K562 (cell line): ENCODE results near the gene AMMECR1. TPM values are rescaled to one million over a fixed set of nuclear protein-coding genes. Genes with fewer than 3 reads are reported as not detected.

Experiments used
- AFF4 ChIP-seq: sonication (generic); formaldehyde crosslinking; IDR thresholded peaks from 2 replicates; pipeline ENCODE4 v1.8.0; 2023; ENCODE audit warnings: mild to moderate bottlenecking, missing genetic modification reagents
- CREM ChIP-seq: IDR thresholded peaks from 2 replicates; pipeline ENCODE4 v1.6.1; 2014; ENCODE audit warnings: antibody characterized with exemption, low read depth
- DPF2 ChIP-seq: fragments of 450-650 bp; IDR thresholded peaks from 2 replicates; pipeline ENCODE4 v1.6.1; 2016
- E2F6 ChIP-seq, 2 experiments: IDR thresholded peaks; 2 replicates each; pipeline ENCODE4 v1.6.1; 2011; ENCODE audit warnings: borderline replicate concordance in 1 of 2, control low read depth in 1 of 2, low read depth in 1 of 2, low read length in 1 of 2, mild to moderate bottlenecking in 1 of 2, mixed read lengths in 1 of 2, moderate library complexity in 1 of 2; ENCODE audit not compliant: insufficient read depth in 1 of 2, insufficient read length in 1 of 2, poor library complexity in 1 of 2, severe bottlenecking in 1 of 2; ENCODE audit errors: extremely low read depth in 1 of 2
- FOXK2 ChIP-seq, 2 experiments: fragments of 450-650 bp; IDR thresholded peaks in 1 of 2; conservative IDR thresholded peaks in 1 of 2; 2 replicates each; pipeline ENCODE4 v1.6.1; 2016; ENCODE audit warnings: low read depth in 2 of 2, mild to moderate bottlenecking in 1 of 2
- GATAD2B ChIP-seq: fragments of 450-650 bp; IDR thresholded peaks from 2 replicates; pipeline ENCODE4 v1.6.1; 2017; ENCODE audit warnings: mild to moderate bottlenecking, borderline replicate concordance
- MYBL2 ChIP-seq, 2 experiments: fragments of 450-650 bp in 1 of 2; sonication (generic) in 1 of 2; formaldehyde crosslinking in 1 of 2; IDR thresholded peaks; 2 replicates each; pipeline versions ENCODE4 v1.6.1 to v1.8.1; 2017 to 2022; ENCODE audit warnings: borderline replicate concordance in 1 of 2, inconsistent platforms in 1 of 2, low read depth in 1 of 2, mild to moderate bottlenecking in 1 of 2, missing genetic modification reagents in 1 of 2, moderate library complexity in 1 of 2
- NUFIP1 ChIP-seq: fragments of 450-650 bp; IDR thresholded peaks from 2 replicates; pipeline ENCODE4 v1.6.1; 2018; ENCODE audit not compliant: partially characterized antibody
- RFX7 ChIP-seq: fragments of 250-450 bp; sonication (Bioruptor Pico); IDR thresholded peaks from 2 replicates; pipeline ENCODE4 v1.5.1; 2021; ENCODE audit warnings: mild to moderate bottlenecking
- SMARCA5 ChIP-seq: fragments of 450-650 bp; IDR thresholded peaks from 2 replicates; pipeline ENCODE4 v1.6.1; 2016
- TCF15 ChIP-seq: fragments of 250-450 bp; sonication (Bioruptor Pico); IDR thresholded peaks from 2 replicates; pipeline ENCODE4 v1.8.0; 2022; ENCODE audit warnings: moderate library complexity, mild to moderate bottlenecking, inconsistent platforms
- TGIF2 ChIP-seq: sonication (generic); formaldehyde crosslinking; IDR thresholded peaks from 2 replicates; pipeline ENCODE4 v1.8.1; 2022; ENCODE audit warnings: mild to moderate bottlenecking, missing genetic modification reagents, moderate library complexity
- ZNF133 ChIP-seq: fragments of 250-450 bp; sonication (Bioruptor Pico); IDR thresholded peaks from 2 replicates; pipeline ENCODE4 v1.4.0; 2020; ENCODE audit warnings: mild to moderate bottlenecking
- ZNF589 ChIP-seq: fragments of 200-800 bp; sonication (Bioruptor generic); IDR thresholded peaks from 2 replicates; pipeline ENCODE4 v1.6.1; 2016; ENCODE audit warnings: low read depth, missing genetic modification characterization, missing compliant biosample characterization
- ZNF830 ChIP-seq: fragments of 250-450 bp; sonication (Bioruptor Pico); IDR thresholded peaks from 2 replicates; pipeline ENCODE4 v1.5.0; 2021; ENCODE audit warnings: mild to moderate bottlenecking
- polyA plus RNA-seq, 8 experiments: library from polyadenylated mRNA; depleted of rRNA in 4 of 8; stranded (reverse) in 5 of 8; unstranded in 3 of 8; fragments of >200 nt; fragmentation: Nextera tagmentation in 2 of 8; fragmentation: Illumina TruSeq in 1 of 8; extraction: Ambion mirVana in 2 of 8; extraction: Trizol in 1 of 8; gene quantifications; 2 replicates each; pipeline versions ENCODE4 v1.2.1 to v1.2.3, GENCODE V29; 2011 to 2014; ENCODE audit warnings: inconsistent platforms in 1 of 8, missing spikeins in 1 of 8
- total RNA-seq, 7 experiments: library from RNA; depleted of rRNA in 6 of 7; stranded (reverse); fragments of >200 nt in 6 of 7; fragmentation: Illumina TruSeq in 2 of 7; extraction: Trizol in 2 of 7; gene quantifications; 2 replicates each; pipeline versions ENCODE4 v1.2.1 to v1.2.3, GENCODE V29; 2011 to 2021; ENCODE audit warnings: low replicate concordance in 1 of 7
- TF ChIP-seq, protein P1 (sequence below), 2 experiments: fragments of 200-800 bp in 1 of 2; sonication (Bioruptor generic) in 1 of 2; sonication (generic) in 1 of 2; formaldehyde crosslinking in 1 of 2; IDR thresholded peaks in 1 of 2; conservative IDR thresholded peaks in 1 of 2; 2 replicates each; pipeline versions ENCODE4 v1.5.0 to v1.6.1; 2016 to 2020; ENCODE audit warnings: missing compliant biosample characterization in 1 of 2, missing genetic modification characterization in 1 of 2, missing genetic modification reagents in 1 of 2
- TF ChIP-seq, protein P2 (sequence below): sonication (generic); formaldehyde crosslinking; IDR thresholded peaks from 2 replicates; pipeline ENCODE4 v1.8.0; 2022; ENCODE audit warnings: missing genetic modification reagents, mild to moderate bottlenecking, borderline replicate concordance

Gene AMMECR1
- total and polyA plus RNA-seq, 9 of the 15 experiments (the other 6 are each of a cell fraction or from before 2014, with no cell fraction given), result 13.9 to 36.7 (median 23.6) TPM

DNA sequence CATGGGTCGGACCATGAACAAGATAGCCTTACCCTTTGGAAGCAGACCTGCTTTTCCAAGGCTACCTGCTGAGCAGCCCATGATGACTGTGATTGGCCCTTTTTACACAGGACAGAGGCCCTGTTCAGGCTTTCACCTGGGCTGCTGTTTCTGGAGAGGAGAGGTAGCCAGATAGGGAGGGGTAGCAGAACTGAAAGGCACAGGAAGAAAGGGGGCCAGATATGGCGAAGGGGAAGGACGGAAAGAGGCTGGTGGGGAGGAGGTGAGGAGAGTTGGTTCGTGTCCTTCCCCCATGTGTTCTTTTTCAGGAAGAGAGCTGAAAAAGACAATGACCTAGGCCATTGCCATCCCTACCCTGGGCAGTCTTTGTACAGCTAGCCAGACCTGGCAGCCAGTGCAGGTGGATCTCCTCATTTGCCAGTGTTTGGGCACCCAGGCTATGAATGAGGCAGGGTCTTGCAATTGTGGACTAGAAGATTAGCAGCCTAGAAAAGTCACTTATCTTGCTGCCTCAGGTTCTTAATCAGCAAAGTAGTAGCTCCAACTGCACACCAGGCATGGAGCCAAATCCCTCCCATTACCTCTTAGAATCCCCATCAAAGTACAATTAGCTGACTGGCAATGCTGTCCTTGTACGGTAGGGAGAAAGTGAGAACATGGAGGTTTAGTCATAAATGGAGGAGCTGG is 139.6 kb downstream of the AMMECR1 start (continued):
- TF ChIP-seq ZNF589 (CRISPR knock-in tag), result no peak
- TF ChIP-seq, protein P1, sequence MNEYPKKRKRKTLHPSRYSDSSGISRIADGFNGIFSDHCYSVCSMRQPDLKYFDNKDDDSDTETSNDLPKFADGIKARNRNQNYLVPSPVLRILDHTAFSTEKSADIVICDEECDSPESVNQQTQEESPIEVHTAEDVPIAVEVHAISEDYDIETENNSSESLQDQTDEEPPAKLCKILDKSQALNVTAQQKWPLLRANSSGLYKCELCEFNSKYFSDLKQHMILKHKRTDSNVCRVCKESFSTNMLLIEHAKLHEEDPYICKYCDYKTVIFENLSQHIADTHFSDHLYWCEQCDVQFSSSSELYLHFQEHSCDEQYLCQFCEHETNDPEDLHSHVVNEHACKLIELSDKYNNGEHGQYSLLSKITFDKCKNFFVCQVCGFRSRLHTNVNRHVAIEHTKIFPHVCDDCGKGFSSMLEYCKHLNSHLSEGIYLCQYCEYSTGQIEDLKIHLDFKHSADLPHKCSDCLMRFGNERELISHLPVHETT (CRISPR knock-in tag; conservative IDR thresholded peaks at IDR 0.05 in 1 of 2, IDR thresholded peaks at IDR 0.05 in 1 of 2), result no peak
- no peak; the same call in 1 of the 2 replicates for TF ChIP-seq SMARCA5
- TF ChIP-seq DPF2, result peak; percentile 96
- TF ChIP-seq ZNF830, result no peak
- 0 out of 2 replicates have a peak, but pooled peaks have one; percentile 54 for TF ChIP-seq GATAD2B
- TF ChIP-seq NUFIP1, result no peak
- TF ChIP-seq FOXK2 (conservative IDR thresholded peaks at IDR 0.05 in 1 of 2, IDR thresholded peaks at IDR 0.05 in 1 of 2; ENCODE audit: low read depth in 2 of 2), result no peak
- no peak for TF ChIP-seq E2F6 (IDR thresholded peaks at IDR 0.05; ENCODE audit: borderline replicate concordance in 1 of 2, extremely low read depth in 1 of 2, insufficient read depth in 1 of 2, insufficient read length in 1 of 2, low read depth in 1 of 2, low read length in 1 of 2, poor library complexity in 1 of 2, severe bottlenecking in 1 of 2)
- TF ChIP-seq CREM, result peak; percentile 42; the same call in 1 of the 2 replicates
- no peak for TF ChIP-seq ZNF133 (CRISPR knock-in tag)
- no peak for TF ChIP-seq RFX7
- no peak for TF ChIP-seq TCF15 (CRISPR knock-in tag)
- no peak for TF ChIP-seq AFF4 (CRISPR knock-in tag)
- no peak for TF ChIP-seq MYBL2 (IDR thresholded peaks at IDR 0.05; ENCODE audit: low read depth)
- TF ChIP-seq MYBL2 (CRISPR knock-in tag; IDR thresholded peaks at IDR 0.05; ENCODE audit: borderline replicate concordance), result no peak
- TF ChIP-seq TGIF2 (CRISPR knock-in tag), result no peak
- TF ChIP-seq, protein P2, sequence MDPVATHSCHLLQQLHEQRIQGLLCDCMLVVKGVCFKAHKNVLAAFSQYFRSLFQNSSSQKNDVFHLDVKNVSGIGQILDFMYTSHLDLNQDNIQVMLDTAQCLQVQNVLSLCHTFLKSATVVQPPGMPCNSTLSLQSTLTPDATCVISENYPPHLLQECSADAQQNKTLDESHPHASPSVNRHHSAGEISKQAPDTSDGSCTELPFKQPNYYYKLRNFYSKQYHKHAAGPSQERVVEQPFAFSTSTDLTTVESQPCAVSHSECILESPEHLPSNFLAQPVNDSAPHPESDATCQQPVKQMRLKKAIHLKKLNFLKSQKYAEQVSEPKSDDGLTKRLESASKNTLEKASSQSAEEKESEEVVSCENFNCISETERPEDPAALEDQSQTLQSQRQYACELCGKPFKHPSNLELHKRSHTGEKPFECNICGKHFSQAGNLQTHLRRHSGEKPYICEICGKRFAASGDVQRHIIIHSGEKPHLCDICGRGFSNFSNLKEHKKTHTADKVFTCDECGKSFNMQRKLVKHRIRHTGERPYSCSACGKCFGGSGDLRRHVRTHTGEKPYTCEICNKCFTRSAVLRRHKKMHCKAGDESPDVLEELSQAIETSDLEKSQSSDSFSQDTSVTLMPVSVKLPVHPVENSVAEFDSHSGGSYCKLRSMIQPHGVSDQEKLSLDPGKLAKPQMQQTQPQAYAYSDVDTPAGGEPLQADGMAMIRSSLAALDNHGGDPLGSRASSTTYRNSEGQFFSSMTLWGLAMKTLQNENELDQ (CRISPR knock-in tag), result no peak
